H1 (cell line): Measurements from ENCODE around the gene SH3BP2. TPM values are rescaled to one million over a fixed set of nuclear protein-coding genes. Genes with fewer than 3 reads are reported as not detected.

ENCODE experiments used
- CHD1 ChIP-seq: IDR thresholded peaks from 2 replicates; pipeline ENCODE4 v1.6.1; 2012; ENCODE audit warnings: low read depth, low read length, improper control_type of control experiment
- CHD2 ChIP-seq: IDR thresholded peaks from 2 replicates; pipeline ENCODE4 v1.6.1; 2012; ENCODE audit warnings: low read length, improper control_type of control experiment
- EGR1 ChIP-seq: IDR thresholded peaks from 2 replicates; pipeline ENCODE4 v1.6.1; 2011; ENCODE audit warnings: low read depth, low read length, borderline replicate concordance
- GTF2F1 ChIP-seq: IDR thresholded peaks from 2 replicates; pipeline ENCODE4 v1.6.1; 2012; ENCODE audit warnings: low read depth, low read length, improper control_type of control experiment, borderline replicate concordance
- MAFK ChIP-seq: IDR thresholded peaks from 2 replicates; pipeline ENCODE4 v1.6.1; 2012; ENCODE audit warnings: low read depth, mild to moderate bottlenecking, improper control_type of control experiment, low read length
- SIRT6 ChIP-seq: IDR thresholded peaks from one replicate; pipeline ENCODE4 v1.7.1; 2012; ENCODE audit warnings: low read length, inconsistent platforms
- SP1 ChIP-seq: IDR thresholded peaks from 2 replicates; pipeline ENCODE4 v1.6.1; 2011; ENCODE audit warnings: low read depth, low read length
- polyA plus RNA-seq, 7 experiments: library from polyadenylated mRNA; depleted of rRNA in 3 of 7; stranded (reverse) in 5 of 7; unstranded in 2 of 7; fragments of >200 nt in 5 of 7; fragments of 200-250 nt in 2 of 7; gene quantifications; 1 replicate in 5 of 7; 2 replicates in 1 of 7; 4 replicates in 1 of 7; pipeline versions ENCODE4 v1.2.1 to v1.2.3, GENCODE V29; 2011 to 2013; ENCODE audit warnings: missing spikeins in 2 of 7, mixed read lengths in 2 of 7
- total RNA-seq: library from RNA; stranded (reverse); fragmentation: NEBNext Ultra II Directional; extraction: Animal tissue kit (Norgen Biotek cat#: 25700); gene quantifications from 2 replicates; pipeline ENCODE4 v1.2.1, GENCODE V29; 2021
- TF ChIP-seq, protein P1 (sequence below): IDR thresholded peaks from 2 replicates; pipeline ENCODE4 v1.6.1; 2012; ENCODE audit warnings: inconsistent platforms

Gene SH3BP2
- total and polyA plus RNA-seq, 2 of the 8 experiments (the other 6 are each of a cell fraction or from before 2014, with no cell fraction given) = 27.4 to 31.4 TPM

DNA sequence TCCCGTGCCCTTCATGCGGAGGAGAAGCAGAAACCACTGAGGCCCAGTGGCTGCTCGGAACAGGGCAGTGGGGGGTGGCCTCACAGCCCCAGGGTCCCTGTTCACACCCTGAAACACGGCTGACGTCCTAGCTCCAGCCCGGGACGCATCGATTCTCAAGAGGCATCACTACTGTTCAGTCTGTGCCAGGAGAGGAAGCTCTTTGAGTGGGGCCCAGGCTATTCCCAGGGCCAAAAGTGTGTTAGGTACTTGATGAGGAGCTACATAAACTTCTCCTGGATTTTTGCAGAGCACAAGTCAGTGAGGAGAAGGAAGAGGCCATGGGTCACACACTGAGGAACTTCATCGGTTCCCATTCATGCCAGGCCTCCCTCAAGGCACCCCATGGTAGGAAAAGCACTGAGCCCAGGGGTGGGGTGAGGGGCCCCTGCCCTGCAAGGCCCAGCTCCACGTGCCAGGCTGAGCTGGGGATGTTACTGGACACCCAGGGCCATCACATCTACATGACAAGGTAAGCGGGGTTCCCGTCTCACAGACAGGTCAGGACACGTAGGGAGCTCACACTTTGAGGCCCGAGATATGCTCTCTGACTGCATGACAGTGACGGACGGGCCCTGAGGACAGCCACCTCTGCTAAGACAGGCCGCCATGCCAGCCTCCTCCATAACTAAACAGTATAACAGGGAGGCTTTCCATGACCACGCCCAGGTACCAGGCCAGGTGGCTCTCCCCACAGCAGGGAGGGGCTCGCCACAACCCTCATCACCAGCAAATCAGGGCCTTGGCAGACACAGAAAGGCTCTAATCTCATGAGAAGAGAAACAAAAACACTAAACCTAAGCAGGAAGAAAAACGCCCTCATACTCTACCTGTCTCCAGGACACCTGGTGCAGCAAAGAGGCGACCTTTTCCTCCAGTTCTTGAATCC lies 49.1 kb upstream of the SH3BP2 start (continued):
- TF ChIP-seq EGR1 = no peak
- no peak for TF ChIP-seq SIRT6
- no peak for TF ChIP-seq SP1
- no peak for TF ChIP-seq GTF2F1
- TF ChIP-seq, protein P1, sequence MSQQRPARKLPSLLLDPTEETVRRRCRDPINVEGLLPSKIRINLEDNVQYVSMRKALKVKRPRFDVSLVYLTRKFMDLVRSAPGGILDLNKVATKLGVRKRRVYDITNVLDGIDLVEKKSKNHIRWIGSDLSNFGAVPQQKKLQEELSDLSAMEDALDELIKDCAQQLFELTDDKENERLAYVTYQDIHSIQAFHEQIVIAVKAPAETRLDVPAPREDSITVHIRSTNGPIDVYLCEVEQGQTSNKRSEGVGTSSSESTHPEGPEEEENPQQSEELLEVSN = no peak
- no peak for TF ChIP-seq CHD1
- no peak for TF ChIP-seq CHD2
- TF ChIP-seq MAFK = no peak
